Skin epidermis (tissue), 12 donors: Measurements from ENCODE around the gene NTHL1.

Experiments used
- H3K27ac ChIP-seq, 21 experiments: fragments of 200-600 bp; sonication (generic) in 11 of 21; one replicate each; pipeline ENCODE4 v1.5.0; 2020; ENCODE audit warnings: mild to moderate bottlenecking in 3 of 21, inconsistent platforms in 2 of 21, moderate library complexity in 2 of 21
- H3K4me3 ChIP-seq, 7 experiments: fragments of 200-600 bp; sonication (generic) in 2 of 7; one replicate each; pipeline ENCODE4 v1.5.0; 2020; ENCODE audit warnings: inconsistent platforms in 2 of 7, mild to moderate bottlenecking in 2 of 7, moderate library complexity in 1 of 7

The NTHL1 gene

GRCh38 chr16:2044541-2044940, 3.1 kb downstream of the NTHL1 start:
- H3K4me3 ChIP-seq: no peak overlapping the region
- H3K27ac ChIP-seq: peak overlapping the region in 6 of 21 experiments; percentile 7 to 29 (median 24)

GRCh38 chr16:2043667-2044451, 3.8 kb downstream of the NTHL1 start:
- H3K27ac ChIP-seq: peak overlapping the region in 7 of 21 experiments; percentile 7 to 41 (median 28)
- H3K4me3 ChIP-seq: no peak overlapping the region

DNA sequence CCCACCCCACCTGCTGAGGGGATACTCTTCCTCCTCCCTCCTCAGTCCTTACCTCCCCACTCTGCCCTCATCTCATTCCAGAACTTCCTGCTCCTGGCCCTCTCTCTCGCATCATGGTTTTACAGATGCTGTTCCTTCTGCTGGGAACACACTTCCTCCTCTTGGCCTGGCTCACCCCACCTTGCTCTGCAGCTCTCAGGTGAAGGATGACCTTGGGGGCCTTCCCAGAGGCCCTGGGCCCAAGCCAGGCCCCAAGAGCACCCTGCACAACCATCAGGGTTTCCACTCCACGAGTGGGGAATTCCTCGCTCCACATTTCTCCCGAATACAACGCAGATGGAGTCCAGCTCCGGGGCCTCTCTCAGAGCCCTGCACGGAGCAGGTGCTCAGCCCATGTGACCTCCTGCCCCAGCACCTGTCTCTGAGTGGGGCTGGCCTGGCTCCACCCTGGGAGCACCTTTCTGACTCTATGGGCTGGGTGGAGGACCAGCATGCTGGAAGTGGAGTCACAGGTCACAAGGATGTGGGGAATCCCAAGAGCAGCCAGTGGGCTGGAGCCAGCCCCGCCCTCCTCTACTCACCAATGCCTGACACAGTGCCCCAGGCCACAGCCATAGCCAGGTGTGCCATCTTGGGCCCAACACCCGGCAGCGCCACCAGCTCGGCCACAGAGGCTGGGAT, 4.5 kb downstream of the NTHL1 start:
- Histone ChIP-seq H3K27ac (peak overlapping the region in 2 of 21 experiments; percentile 28 to 41), H3K4me3 (no peak overlapping the region)

- H3K27ac ChIP-seq: peak overlapping the region in 3 of 21 experiments; percentile 12 to 49 (median 47)
Observed at GRCh38 chr16:2042171-2042985, 5.3 kb downstream of the NTHL1 start.

GRCh38 chr16:2040787-2041522, 6.7 kb downstream of the NTHL1 start:
- peak overlapping the region in 5 of 21 experiments; percentile 9 to 81 (median 66) for H3K27ac ChIP-seq
- H3K4me3 ChIP-seq: no peak overlapping the region

More at GRCh38 chr16:2042171-2042985, 5.3 kb downstream of the NTHL1 start:
- H3K4me3 ChIP-seq: no peak overlapping the region

DNA sequence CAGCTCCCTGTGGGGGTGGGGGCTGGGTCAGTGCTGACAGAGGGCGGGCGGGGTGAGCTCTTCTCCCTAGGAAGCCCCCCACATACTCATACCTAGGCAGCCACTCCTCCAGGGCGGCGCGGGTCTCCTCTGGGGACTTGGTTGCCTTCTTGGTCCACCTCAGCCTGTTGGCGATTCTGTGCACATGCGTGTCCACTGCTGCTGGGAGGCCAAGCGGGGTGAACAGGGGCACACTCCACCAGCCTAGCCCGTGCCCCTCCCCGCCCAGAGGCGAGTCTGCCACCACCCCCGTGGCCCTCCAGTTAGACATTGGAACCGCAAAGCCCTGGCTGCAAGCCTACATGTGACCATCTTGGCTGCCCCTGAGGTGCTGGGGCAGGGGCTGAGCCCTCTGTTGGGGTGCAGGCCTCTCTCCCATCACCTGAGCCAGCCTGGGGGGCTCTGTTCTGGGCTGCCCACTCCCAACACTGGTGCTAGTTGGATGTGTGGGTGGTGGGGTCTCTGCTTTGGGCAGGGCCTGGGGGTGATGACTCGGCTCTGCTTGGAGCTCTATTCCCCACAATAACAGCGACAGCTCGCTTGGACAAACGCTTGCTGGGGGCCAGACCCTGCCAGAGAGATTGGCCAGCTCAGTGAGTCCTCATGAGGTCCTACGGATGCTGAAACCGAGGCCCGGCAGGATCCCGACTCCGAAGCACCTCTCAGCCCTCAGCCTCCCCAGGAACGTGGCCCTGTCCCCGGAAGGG, 7.4 kb downstream of the NTHL1 start:
- peak overlapping the region in 18 of 21 experiments; percentile 7 to 83 (median 46) for H3K27ac ChIP-seq
- no peak overlapping the region for H3K4me3 ChIP-seq

- Histone ChIP-seq H3K4me3 (no peak overlapping the region), H3K27ac (peak overlapping the region in 18 of 21 experiments; percentile 7 to 83 (median 58))
Observed at GRCh38 chr16:2039274-2040031, 8.2 kb downstream of the NTHL1 start.

DNA sequence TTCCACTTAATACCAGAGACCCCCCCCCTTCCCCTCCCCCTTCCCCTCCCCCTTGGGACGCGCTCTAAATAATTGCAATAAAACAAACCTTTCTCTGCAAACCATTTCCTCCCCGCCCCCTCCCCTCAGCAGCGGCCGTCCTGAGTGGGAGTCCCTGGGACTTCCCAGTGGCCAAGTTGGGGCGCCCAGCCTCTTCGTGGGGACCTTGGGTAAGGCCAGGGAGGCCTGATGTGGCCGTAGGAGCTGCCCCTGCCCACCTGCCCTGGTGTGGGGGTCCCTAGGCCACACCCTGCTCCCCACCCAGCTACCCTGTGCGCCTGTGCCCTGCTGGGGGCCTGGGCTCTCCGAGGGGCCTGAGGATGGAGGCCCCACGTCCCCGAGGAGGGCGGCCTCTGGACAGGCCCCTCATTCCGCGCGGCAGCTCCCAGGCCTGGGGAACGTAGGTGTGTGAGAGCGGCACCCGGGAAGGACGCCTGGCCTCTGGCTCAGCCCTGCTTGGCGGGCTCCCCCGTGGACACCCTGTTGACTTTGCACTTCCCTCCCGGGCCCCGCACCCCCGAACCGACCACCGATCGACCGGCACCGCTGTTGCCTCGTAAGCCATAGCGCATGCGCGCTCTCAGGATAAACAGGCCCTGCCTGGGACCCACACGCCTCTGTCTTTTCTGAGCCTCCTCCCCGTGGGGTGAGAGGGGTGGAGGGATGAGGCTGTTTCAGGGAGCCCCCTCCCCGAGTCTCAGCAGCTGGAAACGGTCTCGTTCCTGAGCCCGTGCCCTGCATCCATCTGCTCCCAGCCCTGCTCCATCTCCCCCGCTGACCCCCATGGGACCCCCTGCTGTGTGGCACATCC, 9.0 kb downstream of the NTHL1 start:
- Histone ChIP-seq H3K27ac (peak overlapping the region in 18 of 21 experiments; percentile 0 to 83 (median 58)), H3K4me3 (no peak overlapping the region)

- peak overlapping the region in 17 of 21 experiments; percentile 22 to 83 (median 62) for H3K27ac ChIP-seq
- H3K4me3 ChIP-seq: no peak overlapping the region
Observed at GRCh38 chr16:2037647-2038381, 9.8 kb downstream of the NTHL1 start.

DNA sequence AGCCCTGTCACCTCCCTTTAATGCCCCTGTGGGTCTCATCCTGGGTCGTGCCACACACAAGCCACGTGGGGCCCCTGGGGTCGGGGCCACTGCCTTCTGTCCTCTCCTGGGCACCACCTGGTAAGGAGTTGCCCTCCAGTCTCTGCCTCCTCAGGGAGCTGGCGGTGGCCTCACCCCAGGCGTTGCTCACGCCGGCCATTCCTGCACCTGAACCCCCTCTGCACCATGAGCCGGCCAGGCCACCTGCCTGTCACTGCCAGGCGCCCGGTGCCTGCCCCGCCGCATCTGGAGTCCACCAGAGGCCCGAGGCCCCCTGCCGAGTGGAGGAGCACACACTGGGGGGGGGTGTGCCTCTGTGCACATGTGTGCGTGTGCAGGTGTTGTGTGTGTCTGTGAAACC, 10.5 kb downstream of the NTHL1 start:
- Histone ChIP-seq H3K27ac (peak overlapping the region in 6 of 21 experiments; percentile 11 to 91 (median 64)), H3K4me3 (no peak overlapping the region)

DNA sequence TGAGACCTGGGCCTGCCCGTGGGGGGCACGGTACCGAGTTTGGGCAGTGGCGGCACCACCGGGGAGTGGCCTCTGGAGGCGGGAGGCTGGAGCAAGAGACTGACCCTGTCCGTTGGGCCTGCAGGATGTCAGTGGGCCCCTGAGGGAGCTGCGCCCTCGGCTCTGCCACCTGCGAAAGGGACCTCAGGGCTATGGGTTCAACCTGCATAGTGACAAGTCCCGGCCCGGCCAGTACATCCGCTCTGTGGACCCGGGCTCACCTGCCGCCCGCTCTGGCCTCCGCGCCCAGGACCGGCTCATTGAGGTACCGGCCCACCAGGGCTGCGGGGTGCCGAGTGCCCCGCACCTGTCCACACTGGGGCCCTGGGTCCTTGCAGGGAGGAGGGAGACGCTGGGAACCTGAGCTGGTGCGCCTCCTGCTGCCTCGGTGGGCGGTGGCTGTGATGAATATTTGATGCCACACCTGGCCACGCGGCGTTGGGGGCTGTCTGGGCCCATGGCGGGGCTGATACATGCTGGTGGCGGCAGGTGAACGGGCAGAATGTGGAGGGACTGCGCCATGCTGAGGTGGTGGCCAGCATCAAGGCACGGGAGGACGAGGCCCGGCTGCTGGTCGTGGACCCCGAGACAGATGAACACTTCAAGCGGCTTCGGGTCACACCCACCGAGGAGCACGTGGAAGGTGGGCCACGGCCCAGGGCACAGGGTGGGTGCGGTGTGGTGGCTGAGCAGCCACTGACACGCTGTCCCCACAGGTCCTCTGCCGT, 11.3 kb downstream of the NTHL1 start:
- H3K27ac ChIP-seq: peak overlapping the region in 20 of 21 experiments; percentile 37 to 91 (median 68)
- peak overlapping the region in 1 of 7 experiments; percentile 6 for H3K4me3 ChIP-seq

GRCh38 chr16:2035431-2036199, 12.0 kb downstream of the NTHL1 start:
- Histone ChIP-seq H3K27ac (peak overlapping the region in 20 of 21 experiments; percentile 37 to 91 (median 68)), H3K4me3 (peak overlapping the region in 1 of 7 experiments; percentile 6)

GRCh38 chr16:2034696-2035430, 12.8 kb downstream of the NTHL1 start:
- Histone ChIP-seq H3K27ac (peak overlapping the region in 20 of 21 experiments; percentile 37 to 91 (median 66)), H3K4me3 (no peak overlapping the region)
